GM12874 (cell line): ENCODE results near the gene PRDM16.

ENCODE experiments used
- CTCF ChIP-seq: IDR thresholded peaks from 2 replicates; pipeline ENCODE4 v1.5.1; 2011; ENCODE audit warnings: low read depth, mild to moderate bottlenecking, control low read depth, low read length, moderate library complexity; ENCODE audit not compliant: insufficient read depth

The PRDM16 gene

DNA sequence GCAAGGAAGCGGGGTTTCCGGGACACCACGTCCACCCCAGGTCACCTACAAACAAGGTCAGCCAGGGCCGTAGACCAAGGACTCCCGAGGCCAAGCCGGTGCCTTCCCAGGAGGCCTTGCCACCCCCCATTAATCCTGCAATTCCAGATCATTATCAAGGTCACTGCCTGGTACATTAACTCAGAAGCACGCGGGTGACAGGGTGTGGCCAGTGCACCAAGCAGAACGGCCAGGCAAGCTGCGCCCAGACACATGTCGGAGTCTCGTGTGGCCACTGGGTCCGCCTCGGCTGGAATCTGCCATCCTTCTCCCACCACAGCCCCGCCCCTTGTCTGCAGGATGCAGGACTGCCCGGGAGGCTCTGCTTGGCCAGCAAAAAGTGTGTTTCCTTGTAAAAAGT, 144.7 kb downstream of the PRDM16 start:
- no peak for TF ChIP-seq CTCF

DNA sequence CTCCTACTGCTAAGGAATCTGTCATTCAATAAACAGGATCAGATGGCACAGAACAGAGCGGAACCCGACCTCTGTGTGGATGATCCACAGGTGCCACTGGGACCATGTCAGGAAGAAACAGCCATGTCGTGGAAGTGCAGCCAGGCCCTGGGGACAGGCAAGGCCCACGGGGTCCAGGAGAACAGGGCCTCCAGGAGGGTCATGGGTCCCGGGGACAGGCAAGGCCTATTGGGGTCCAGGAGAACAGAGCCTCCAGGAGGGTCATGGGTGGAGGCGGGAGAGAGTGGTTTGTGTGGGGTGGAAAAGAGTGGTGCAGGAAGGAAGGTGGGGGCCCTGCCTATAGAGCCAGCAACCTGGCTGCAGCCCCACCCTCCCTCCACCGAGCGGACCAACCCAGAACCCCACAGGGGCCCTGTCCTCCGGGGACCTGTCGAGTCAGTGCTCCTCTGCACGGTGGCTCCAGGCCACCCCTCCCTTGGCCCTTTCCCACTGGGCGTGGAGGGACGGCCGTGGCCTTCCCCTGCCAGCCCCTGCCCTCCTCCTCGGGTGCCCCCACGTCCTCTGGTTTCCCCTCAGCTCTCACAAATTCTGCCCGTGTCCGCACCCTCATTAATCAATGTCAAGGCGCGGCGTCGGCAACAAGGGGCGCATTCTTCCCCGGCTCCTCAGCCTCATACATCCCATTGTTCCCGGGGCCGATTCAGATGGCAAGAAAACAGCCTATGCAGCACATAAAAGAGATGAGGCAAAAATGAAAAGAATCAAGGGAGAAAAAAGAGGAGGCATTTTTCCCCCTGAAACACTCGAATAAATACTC, 146.4 kb downstream of the PRDM16 start:
- no peak for TF ChIP-seq CTCF

DNA sequence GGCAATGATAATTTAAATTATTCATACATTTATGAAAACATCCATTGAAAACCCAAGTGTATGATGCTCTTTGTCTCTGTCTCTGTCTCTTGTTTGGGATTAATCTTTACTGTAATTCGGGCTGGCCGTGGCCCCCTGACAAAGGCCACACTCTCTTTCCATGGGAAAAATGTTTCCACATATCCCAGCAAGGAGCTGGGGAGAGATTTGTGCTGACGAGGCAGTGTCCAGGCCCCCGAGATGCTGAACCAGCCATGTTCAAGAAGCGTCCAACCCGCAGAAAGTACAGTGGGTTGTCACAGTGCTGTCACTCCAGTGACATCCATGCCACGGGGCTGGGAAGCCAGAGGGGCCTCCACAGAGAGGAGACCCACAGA, 147.0 kb downstream of the PRDM16 start:
- no peak for TF ChIP-seq CTCF

GRCh38 chr1:3217181-3217641, 148.2 kb downstream of the PRDM16 start:
- TF ChIP-seq CTCF: no peak

DNA sequence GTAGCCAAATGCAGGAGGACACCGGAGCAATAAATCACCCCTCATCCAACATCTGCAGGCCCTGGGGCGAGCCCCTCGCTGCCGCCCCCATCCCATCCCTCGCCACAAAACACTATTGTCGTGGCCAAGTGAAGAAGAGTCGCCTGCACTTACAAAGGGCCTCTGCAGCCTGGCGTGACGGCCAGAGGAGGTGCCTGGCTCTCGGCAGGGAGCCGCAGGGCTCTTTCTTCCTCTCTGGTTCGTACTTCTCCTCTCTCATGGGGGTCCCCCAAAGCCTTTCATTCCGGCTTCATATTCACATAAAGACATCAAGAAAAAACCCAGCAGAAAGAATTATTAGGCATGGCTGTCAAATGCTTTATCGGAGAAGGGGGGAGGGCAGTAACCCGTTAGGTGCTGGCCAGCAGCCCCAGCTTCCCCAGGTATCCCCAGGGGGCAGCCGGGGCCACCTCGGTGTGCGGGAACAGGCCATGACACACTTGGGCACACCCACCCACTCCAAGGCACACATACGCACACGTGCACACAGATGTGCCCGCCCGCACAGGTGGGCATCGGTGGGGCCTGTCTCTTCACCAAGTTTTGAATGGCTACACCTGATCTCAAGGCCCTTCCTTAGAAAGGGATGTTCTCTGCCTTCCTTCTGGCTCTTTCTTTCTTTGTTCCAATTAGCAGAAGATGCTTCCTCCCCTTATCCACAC, 149.1 kb downstream of the PRDM16 start:
- TF ChIP-seq CTCF: no peak

- no peak for TF ChIP-seq CTCF
Observed at GRCh38 chr1:3219005-3219790, 150.2 kb downstream of the PRDM16 start.
